Measurements from ENCODE around the gene MAMSTR. TPM values are rescaled to one million over a fixed set of nuclear protein-coding genes. Genes with fewer than 3 reads are reported as not detected.
A peak's percentile ranks its signal among the peaks of the same experiment; 100 is the strongest.

Gene MAMSTR
- total and polyA plus RNA-seq, 9 of the 15 experiments (the other 6 are each of a cell fraction or from before 2014, with no cell fraction given), result 0.08 to 1.00 (median 0.40) TPM; not detected in 1

DNA sequence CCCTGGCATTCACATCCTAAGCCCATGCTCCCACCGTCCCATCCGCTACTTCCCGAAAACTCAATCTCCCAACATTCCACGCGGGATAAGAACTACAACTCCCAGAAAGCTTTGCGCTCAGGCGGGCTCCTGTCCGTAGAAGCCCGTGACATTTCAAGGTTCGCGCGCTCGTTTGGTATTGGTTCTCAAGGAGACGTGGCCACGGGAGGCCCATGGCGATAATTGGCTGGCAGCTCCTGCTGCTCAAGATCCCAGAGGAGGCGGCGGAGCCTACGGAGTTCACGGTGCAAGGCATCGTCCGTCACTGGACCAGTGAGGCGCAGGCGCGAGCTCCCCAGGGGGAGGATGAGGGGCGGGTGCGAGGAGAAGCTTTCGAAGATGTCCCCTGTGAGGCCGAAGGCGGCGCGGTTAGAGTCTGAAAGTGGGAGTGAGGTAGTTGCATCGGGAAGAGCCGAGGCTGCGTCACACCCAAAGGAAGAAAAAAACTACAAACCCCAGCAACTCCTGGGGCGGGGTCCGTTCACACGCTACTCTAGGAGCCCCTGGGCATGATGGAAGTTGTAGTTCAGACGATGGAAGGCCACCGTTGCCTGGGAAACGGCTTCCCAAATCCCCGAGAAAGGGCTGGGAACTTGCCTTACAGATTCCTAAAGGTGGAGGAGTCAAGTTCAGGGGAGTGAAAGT, 1.2 kb upstream of the MAMSTR start (continued):
- TF ChIP-seq, protein P1, sequence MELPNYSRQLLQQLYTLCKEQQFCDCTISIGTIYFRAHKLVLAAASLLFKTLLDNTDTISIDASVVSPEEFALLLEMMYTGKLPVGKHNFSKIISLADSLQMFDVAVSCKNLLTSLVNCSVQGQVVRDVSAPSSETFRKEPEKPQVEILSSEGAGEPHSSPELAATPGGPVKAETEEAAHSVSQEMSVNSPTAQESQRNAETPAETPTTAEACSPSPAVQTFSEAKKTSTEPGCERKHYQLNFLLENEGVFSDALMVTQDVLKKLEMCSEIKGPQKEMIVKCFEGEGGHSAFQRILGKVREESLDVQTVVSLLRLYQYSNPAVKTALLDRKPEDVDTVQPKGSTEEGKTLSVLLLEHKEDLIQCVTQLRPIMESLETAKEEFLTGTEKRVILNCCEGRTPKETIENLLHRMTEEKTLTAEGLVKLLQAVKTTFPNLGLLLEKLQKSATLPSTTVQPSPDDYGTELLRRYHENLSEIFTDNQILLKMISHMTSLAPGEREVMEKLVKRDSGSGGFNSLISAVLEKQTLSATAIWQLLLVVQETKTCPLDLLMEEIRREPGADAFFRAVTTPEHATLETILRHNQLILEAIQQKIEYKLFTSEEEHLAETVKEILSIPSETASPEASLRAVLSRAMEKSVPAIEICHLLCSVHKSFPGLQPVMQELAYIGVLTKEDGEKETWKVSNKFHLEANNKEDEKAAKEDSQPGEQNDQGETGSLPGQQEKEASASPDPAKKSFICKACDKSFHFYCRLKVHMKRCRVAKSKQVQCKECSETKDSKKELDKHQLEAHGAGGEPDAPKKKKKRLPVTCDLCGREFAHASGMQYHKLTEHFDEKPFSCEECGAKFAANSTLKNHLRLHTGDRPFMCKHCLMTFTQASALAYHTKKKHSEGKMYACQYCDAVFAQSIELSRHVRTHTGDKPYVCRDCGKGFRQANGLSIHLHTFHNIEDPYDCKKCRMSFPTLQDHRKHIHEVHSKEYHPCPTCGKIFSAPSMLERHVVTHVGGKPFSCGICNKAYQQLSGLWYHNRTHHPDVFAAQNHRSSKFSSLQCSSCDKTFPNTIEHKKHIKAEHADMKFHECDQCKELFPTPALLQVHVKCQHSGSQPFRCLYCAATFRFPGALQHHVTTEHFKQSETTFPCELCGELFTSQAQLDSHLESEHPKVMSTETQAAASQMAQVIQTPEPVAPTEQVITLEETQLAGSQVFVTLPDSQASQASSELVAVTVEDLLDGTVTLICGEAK (IDR thresholded peaks at IDR 0.05), result no peak; the same call in 1 of the 2 replicates
- TF ChIP-seq, protein P1 (CRISPR knock-in tag; IDR thresholded peaks at IDR 0.05), result no peak
- no peak for TF ChIP-seq JUN (IDR thresholded peaks at IDR 0.05; ENCODE audit: borderline replicate concordance, low read depth, low read length)
- TF ChIP-seq JUN (CRISPR knock-in tag; IDR thresholded peaks at IDR 0.05; ENCODE audit: borderline replicate concordance), result no peak; the same call in 1 of the 2 replicates
- no peak for TF ChIP-seq ETV1 (tag; conservative IDR thresholded peaks at IDR 0.05; ENCODE audit: low read depth)
- TF ChIP-seq, protein P2, sequence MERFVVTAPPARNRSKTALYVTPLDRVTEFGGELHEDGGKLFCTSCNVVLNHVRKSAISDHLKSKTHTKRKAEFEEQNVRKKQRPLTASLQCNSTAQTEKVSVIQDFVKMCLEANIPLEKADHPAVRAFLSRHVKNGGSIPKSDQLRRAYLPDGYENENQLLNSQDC (CRISPR knock-in tag; IDR thresholded peaks at IDR 0.05), result no peak
- TF ChIP-seq ARID3B (CRISPR knock-in tag; IDR thresholded peaks at IDR 0.05; ENCODE audit: borderline replicate concordance), result no peak
- TF ChIP-seq MBD2 (IDR thresholded peaks at IDR 0.05; ENCODE audit: borderline replicate concordance, low read depth), result peak; percentile 95
- no peak for TF ChIP-seq MTA2 (IDR thresholded peaks at IDR 0.05; ENCODE audit: low read depth)
- TF ChIP-seq RHOXF2B (CRISPR knock-in tag; conservative IDR thresholded peaks at IDR 0.05), result no peak
- TF ChIP-seq POLR2AphosphoS2 (IDR thresholded peaks at IDR 0.05; ENCODE audit: low read length), result no peak
- TF ChIP-seq ZNF444 (CRISPR knock-in tag; IDR thresholded peaks at IDR 0.05), result no peak
- TF ChIP-seq, protein P3, sequence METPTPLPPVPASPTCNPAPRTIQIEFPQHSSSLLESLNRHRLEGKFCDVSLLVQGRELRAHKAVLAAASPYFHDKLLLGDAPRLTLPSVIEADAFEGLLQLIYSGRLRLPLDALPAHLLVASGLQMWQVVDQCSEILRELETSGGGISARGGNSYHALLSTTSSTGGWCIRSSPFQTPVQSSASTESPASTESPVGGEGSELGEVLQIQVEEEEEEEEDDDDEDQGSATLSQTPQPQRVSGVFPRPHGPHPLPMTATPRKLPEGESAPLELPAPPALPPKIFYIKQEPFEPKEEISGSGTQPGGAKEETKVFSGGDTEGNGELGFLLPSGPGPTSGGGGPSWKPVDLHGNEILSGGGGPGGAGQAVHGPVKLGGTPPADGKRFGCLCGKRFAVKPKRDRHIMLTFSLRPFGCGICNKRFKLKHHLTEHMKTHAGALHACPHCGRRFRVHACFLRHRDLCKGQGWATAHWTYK (CRISPR knock-in tag; IDR thresholded peaks at IDR 0.05), result no peak
- peak; percentile 83 for TF ChIP-seq ATF7 (IDR thresholded peaks at IDR 0.05)
- no peak for TF ChIP-seq STAG1 (CRISPR knock-in tag; IDR thresholded peaks at IDR 0.05; ENCODE audit: borderline replicate concordance)
- TF ChIP-seq EP300 (IDR thresholded peaks at IDR 0.05; ENCODE audit: low read length), result no peak
- TF ChIP-seq POU5F1 (IDR thresholded peaks at IDR 0.05; ENCODE audit: borderline replicate concordance, low read depth, low read length, partially characterized antibody), result no peak

All from K562 (cell line).